ENCODE measurements around the gene NOL3.

NOL3 gene

GRCh38 chr16:67165121-67166078 is 4.9 kb upstream of the NOL3 start:
- Histone ChIP-seq H3K27ac (ENCODE audit: low read length) (no peak overlapping the region), H3K36me3 (ENCODE audit: insufficient read depth, low read depth, low read length) (no peaks in the 10 kb centered on the region), H3K4me3 (ENCODE audit: low read length) (peak overlapping the region; percentile 42; the same call in 1 of the 2 replicates), H3K4me1 (ENCODE audit: insufficient read depth, low read length) (no peaks in the 10 kb centered on the region), H3K9ac (ENCODE audit: low read depth, low read length) (no peak overlapping the region), H3K27me3 (ENCODE audit: insufficient read depth, low read length) (peaks cover 99% of the 10 kb centered on the region), H3K9me3 (ENCODE audit: insufficient read depth, low read depth, low read length) (peaks cover 10% of the 10 kb centered on the region)

GRCh38 chr16:67166110-67166547 is 4.2 kb upstream of the NOL3 start:
- Histone ChIP-seq H3K9me3 (ENCODE audit: insufficient read depth, low read depth, low read length) (peaks cover 10% of the 10 kb centered on the region), H3K27ac (ENCODE audit: low read length) (no peak overlapping the region), H3K9ac (ENCODE audit: low read depth, low read length) (no peak overlapping the region), H3K4me1 (ENCODE audit: insufficient read depth, low read length) (peaks cover 2% of the 10 kb centered on the region), H3K27me3 (ENCODE audit: insufficient read depth, low read length) (peaks cover 98% of the 10 kb centered on the region), H3K36me3 (ENCODE audit: insufficient read depth, low read depth, low read length) (no peaks in the 10 kb centered on the region), H3K4me3 (ENCODE audit: low read length) (no peak overlapping the region)

GRCh38 chr16:67166598-67167168 is 3.7 kb upstream of the NOL3 start:
- Histone ChIP-seq H3K9ac (ENCODE audit: low read depth, low read length) (no peak overlapping the region), H3K4me1 (ENCODE audit: insufficient read depth, low read length) (peaks cover 4% of the 10 kb centered on the region), H3K9me3 (ENCODE audit: insufficient read depth, low read depth, low read length) (peaks cover 10% of the 10 kb centered on the region), H3K36me3 (ENCODE audit: insufficient read depth, low read depth, low read length) (no peaks in the 10 kb centered on the region), H3K27ac (ENCODE audit: low read length) (no peak overlapping the region), H3K4me3 (ENCODE audit: low read length) (no peak overlapping the region), H3K27me3 (ENCODE audit: insufficient read depth, low read length) (peaks cover 98% of the 10 kb centered on the region)

GRCh38 chr16:67167588-67167987 is 2.8 kb upstream of the NOL3 start:
- Histone ChIP-seq H3K27ac (ENCODE audit: low read length) (no peak overlapping the region), H3K9ac (ENCODE audit: low read depth, low read length) (no peak overlapping the region), H3K4me3 (ENCODE audit: low read length) (no peak overlapping the region), H3K36me3 (ENCODE audit: insufficient read depth, low read depth, low read length) (no peaks in the 10 kb centered on the region), H3K27me3 (ENCODE audit: insufficient read depth, low read length) (peaks cover 98% of the 10 kb centered on the region), H3K4me1 (ENCODE audit: insufficient read depth, low read length) (peaks cover 4% of the 10 kb centered on the region), H3K9me3 (ENCODE audit: insufficient read depth, low read depth, low read length) (peaks cover 6% of the 10 kb centered on the region)

GRCh38 chr16:67169011-67169451 is 1.3 kb upstream of the NOL3 start:
- Histone ChIP-seq H3K4me1 (ENCODE audit: insufficient read depth, low read length) (peaks cover 9% of the 10 kb centered on the region), H3K36me3 (ENCODE audit: insufficient read depth, low read depth, low read length) (no peaks in the 10 kb centered on the region), H3K27me3 (ENCODE audit: insufficient read depth, low read length) (peaks cover 98% of the 10 kb centered on the region), H3K27ac (ENCODE audit: low read length) (no peak overlapping the region), H3K4me3 (ENCODE audit: low read length) (peak overlapping the region; percentile 63), H3K9me3 (ENCODE audit: insufficient read depth, low read depth, low read length) (peaks cover 5% of the 10 kb centered on the region; the same call in 1 of the 2 replicates), H3K9ac (ENCODE audit: low read depth, low read length) (no peak overlapping the region)

GRCh38 chr16:67169642-67170167 is 633 bp upstream of the NOL3 start:
- H3K27ac ChIP-seq (ENCODE audit: low read length) = no peak overlapping the region
- H3K36me3 ChIP-seq (ENCODE audit: insufficient read depth, low read depth, low read length) = no peaks in the 10 kb centered on the region
- H3K4me3 ChIP-seq (ENCODE audit: low read length) = peak overlapping the region; percentile 63
- H3K27me3 ChIP-seq (ENCODE audit: insufficient read depth, low read length) = peaks cover 98% of the 10 kb centered on the region
- H3K9ac ChIP-seq (ENCODE audit: low read depth, low read length) = no peak overlapping the region
- peaks cover 4% of the 10 kb centered on the region; the same call in 1 of the 2 replicates for H3K9me3 ChIP-seq (ENCODE audit: insufficient read depth, low read depth, low read length)
- peaks cover 9% of the 10 kb centered on the region for H3K4me1 ChIP-seq (ENCODE audit: insufficient read depth, low read length)

GRCh38 chr16:67170949-67171649 is 761 bp downstream of the NOL3 start:
- Histone ChIP-seq H3K27ac (ENCODE audit: low read length) (no peak overlapping the region), H3K27me3 (ENCODE audit: insufficient read depth, low read length) (peaks cover 98% of the 10 kb centered on the region), H3K9ac (ENCODE audit: low read depth, low read length) (peak overlapping the region; percentile 13; the same call in 1 of the 2 replicates), H3K4me1 (ENCODE audit: insufficient read depth, low read length) (peaks cover 9% of the 10 kb centered on the region), H3K36me3 (ENCODE audit: insufficient read depth, low read depth, low read length) (no peaks in the 10 kb centered on the region), H3K9me3 (ENCODE audit: insufficient read depth, low read depth, low read length) (no peaks in the 10 kb centered on the region), H3K4me3 (ENCODE audit: low read length) (peak overlapping the region; percentile 63)

- Histone ChIP-seq H3K9me3 (ENCODE audit: insufficient read depth, low read depth, low read length) (no peaks in the 10 kb centered on the region), H3K36me3 (ENCODE audit: insufficient read depth, low read depth, low read length) (no peaks in the 10 kb centered on the region), H3K27ac (ENCODE audit: low read length) (no peak overlapping the region), H3K27me3 (ENCODE audit: insufficient read depth, low read length) (peaks cover 95% of the 10 kb centered on the region), H3K4me1 (ENCODE audit: insufficient read depth, low read length) (peaks cover 13% of the 10 kb centered on the region), H3K9ac (ENCODE audit: low read depth, low read length) (no peak overlapping the region), H3K4me3 (ENCODE audit: low read length) (peak overlapping the region; percentile 66; the same call in 1 of the 2 replicates)
Observed at GRCh38 chr16:67173323-67173722, 3.0 kb downstream of the NOL3 start.

GRCh38 chr16:67173808-67174705 is 3.7 kb downstream of the NOL3 start:
- Histone ChIP-seq H3K36me3 (ENCODE audit: insufficient read depth, low read depth, low read length) (no peaks in the 10 kb centered on the region), H3K9me3 (ENCODE audit: insufficient read depth, low read depth, low read length) (no peaks in the 10 kb centered on the region), H3K27ac (ENCODE audit: low read length) (no peak overlapping the region), H3K9ac (ENCODE audit: low read depth, low read length) (no peak overlapping the region), H3K4me1 (ENCODE audit: insufficient read depth, low read length) (peaks cover 13% of the 10 kb centered on the region), H3K27me3 (ENCODE audit: insufficient read depth, low read length) (peaks cover 95% of the 10 kb centered on the region), H3K4me3 (ENCODE audit: low read length) (peak overlapping the region; percentile 66)

- no peak overlapping the region for H3K9ac ChIP-seq (ENCODE audit: low read depth, low read length)
- no peaks in the 10 kb centered on the region for H3K36me3 ChIP-seq (ENCODE audit: insufficient read depth, low read depth, low read length)
- H3K27me3 ChIP-seq (ENCODE audit: insufficient read depth, low read length) = peaks cover 93% of the 10 kb centered on the region
- no peaks in the 10 kb centered on the region for H3K9me3 ChIP-seq (ENCODE audit: insufficient read depth, low read depth, low read length)
- H3K4me3 ChIP-seq (ENCODE audit: low read length) = peak overlapping the region; percentile 66; the same call in 1 of the 2 replicates
- H3K4me1 ChIP-seq (ENCODE audit: insufficient read depth, low read length) = peaks cover 13% of the 10 kb centered on the region
- H3K27ac ChIP-seq (ENCODE audit: low read length) = no peak overlapping the region
Observed at GRCh38 chr16:67174706-67175231, 4.4 kb downstream of the NOL3 start.
